HG02588 (cell line): ENCODE results near the gene TNFSF12.

Experiments
- ATAC-seq: cut with Tn5 transposase; IDR thresholded peaks from one replicate; pipeline ENCODE4 v1.9.1; 2021; ENCODE audit warnings: mild to moderate bottlenecking, moderate library complexity; ENCODE audit not compliant: unreplicated experiment

The TNFSF12 gene, protein sequence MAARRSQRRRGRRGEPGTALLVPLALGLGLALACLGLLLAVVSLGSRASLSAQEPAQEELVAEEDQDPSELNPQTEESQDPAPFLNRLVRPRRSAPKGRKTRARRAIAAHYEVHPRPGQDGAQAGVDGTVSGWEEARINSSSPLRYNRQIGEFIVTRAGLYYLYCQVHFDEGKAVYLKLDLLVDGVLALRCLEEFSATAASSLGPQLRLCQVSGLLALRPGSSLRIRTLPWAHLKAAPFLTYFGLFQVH

GRCh38 chr17:7548585-7549400 is at the start of gene TNFSF12:
Gene TNFSF12, plus strand, starts transcription at chr17:7549058. Its CDS starts 96 bp downstream, at chr17:7549154.
- ATAC-seq, result no peak

GRCh38 chr17:7499161-7499560 is 49.7 kb upstream of the TNFSF12 start:
- ATAC-seq, result no peak

DNA sequence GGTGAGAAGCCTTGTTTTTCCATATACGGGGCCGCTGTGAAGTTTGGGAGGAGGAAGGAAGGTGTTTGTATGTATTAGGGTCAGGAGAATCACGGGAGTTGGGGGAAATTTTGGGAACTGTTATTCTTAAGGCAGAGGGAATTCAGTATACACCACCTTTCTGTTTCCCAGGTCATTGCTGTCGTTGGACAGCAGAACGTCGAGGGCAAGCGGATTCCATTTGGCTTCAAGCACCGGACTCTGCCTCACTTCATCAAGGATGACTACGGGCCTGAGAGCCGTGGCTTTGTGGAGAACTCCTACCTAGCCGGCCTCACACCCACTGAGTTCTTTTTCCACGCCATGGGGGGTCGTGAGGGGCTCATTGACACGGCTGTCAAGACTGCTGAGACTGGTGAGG is 47.1 kb upstream of the TNFSF12 start:
- ATAC-seq, result no peak

GRCh38 chr17:7502171-7502847 is 46.5 kb upstream of the TNFSF12 start:
- ATAC-seq, result no peak

DNA sequence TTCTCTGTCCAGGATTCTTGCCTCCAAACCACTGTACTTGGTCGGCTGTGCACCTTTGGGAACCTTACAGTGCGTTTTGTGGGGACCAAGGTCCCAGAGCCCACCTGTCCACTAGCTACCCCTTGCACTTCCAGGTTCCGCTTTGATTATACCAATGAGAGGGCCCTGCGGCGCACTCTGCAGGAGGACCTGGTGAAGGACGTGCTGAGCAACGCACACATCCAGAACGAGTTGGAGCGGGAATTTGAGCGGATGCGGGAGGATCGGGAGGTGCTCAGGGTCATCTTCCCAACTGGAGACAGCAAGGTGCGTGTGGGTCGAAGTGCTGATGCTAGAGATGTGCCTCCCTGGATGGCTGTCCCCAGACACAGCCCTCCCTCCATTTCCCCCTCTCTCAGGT is 45.9 kb upstream of the TNFSF12 start:
- ATAC-seq, result no peak

GRCh38 chr17:7503521-7503920 is 45.3 kb upstream of the TNFSF12 start:
- no peak for ATAC-seq

GRCh38 chr17:7508145-7508544 is 40.7 kb upstream of the TNFSF12 start:
- ATAC-seq, result no peak

GRCh38 chr17:7508846-7509245 is 40.0 kb upstream of the TNFSF12 start:
- ATAC-seq, result no peak

- no peak for ATAC-seq
These were observed 38.9 kb upstream of the TNFSF12 start for GRCh38 chr17:7509937-7510336.

GRCh38 chr17:7511108-7511507 is 37.8 kb upstream of the TNFSF12 start:
- no peak for ATAC-seq

- ATAC-seq, result no peak
These were observed 36.8 kb upstream of the TNFSF12 start for GRCh38 chr17:7512105-7512504.

- no peak for ATAC-seq
These were observed 35.9 kb upstream of the TNFSF12 start for GRCh38 chr17:7512824-7513540.

DNA sequence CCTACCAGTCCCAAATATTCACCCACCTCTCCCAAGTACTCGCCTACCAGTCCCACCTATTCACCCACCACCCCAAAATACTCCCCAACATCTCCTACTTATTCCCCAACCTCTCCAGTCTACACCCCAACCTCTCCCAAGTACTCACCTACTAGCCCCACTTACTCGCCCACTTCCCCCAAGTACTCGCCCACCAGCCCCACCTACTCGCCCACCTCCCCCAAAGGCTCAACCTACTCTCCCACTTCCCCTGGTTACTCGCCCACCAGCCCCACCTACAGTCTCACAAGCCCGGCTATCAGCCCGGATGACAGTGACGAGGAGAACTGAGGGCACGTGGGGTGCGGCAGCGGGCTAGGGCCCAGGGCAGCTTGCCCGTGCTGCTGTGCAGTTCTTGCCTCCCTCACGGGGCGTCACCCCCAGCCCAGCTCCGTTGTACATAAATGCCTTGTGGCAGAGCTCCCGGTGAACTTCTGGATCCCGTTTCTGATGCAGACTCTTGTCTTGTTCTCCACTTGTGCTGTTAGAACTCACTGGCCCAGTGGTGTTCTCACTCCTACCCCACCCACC is 34.9 kb upstream of the TNFSF12 start:
- no peak for ATAC-seq

- no peak for ATAC-seq
These were observed 32.8 kb upstream of the TNFSF12 start for GRCh38 chr17:7515911-7516610.

- ATAC-seq, result no peak
These were observed 25.8 kb upstream of the TNFSF12 start for GRCh38 chr17:7523033-7523432.

DNA sequence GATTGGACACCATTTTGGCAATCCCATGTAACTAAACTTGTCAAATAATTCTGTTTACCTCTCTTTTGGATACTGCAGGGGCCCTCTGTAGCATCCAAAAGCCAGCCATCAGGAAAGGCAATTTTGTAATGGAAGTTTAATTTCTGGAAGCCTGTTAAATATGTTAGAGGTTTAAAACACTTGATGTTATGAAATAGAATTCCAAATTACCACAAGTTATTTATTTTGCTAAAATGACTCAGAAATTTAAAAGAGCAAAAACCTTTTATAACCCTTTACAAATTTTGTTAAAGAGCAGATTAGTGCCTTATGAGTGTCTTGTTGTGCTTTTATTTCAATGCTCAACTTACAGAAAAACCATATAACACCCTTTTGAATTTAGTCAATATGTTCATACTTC is 20.0 kb upstream of the TNFSF12 start:
- no peak for ATAC-seq

DNA sequence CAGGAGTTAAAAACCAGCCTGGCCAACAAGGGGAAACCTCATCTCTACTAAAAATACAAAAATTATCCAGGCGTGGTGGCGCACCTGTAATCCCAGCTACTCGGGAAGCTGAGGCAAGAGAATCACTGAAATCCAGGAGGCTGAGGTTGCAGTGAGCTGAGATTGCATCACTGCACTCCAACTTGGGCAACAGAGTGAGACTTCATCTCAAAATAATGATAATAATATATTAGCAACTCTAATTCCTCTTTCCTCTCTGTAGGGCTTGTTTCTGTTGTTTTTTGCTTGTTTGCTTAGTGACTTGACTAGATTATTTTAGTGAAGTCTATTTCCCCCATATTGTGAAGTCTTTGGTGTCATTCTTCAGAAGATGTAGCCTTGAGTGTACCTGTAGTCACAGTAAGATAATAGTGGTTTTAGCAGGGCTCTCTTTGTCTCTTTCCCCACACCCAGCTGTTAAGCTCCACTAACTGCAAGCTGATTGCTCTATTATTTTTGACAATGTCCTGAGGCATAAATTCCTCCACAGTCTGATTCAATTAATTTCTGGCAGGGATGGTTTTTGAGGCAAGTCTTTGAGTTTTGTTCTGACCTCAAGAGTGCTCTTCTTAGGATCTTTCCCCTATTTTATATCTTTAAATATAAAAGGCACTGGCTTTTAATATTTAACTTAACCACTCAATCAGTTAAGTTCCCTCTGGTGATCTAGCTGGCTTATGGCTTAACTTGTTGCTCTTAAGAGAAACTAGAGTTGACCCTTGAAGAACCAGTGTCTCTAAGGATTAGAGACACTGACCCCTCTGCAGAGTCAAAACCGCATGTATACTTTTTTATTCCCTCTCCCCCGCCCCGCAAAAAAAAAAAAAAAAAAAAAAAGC is 18.6 kb upstream of the TNFSF12 start:
- no peak for ATAC-seq

DNA sequence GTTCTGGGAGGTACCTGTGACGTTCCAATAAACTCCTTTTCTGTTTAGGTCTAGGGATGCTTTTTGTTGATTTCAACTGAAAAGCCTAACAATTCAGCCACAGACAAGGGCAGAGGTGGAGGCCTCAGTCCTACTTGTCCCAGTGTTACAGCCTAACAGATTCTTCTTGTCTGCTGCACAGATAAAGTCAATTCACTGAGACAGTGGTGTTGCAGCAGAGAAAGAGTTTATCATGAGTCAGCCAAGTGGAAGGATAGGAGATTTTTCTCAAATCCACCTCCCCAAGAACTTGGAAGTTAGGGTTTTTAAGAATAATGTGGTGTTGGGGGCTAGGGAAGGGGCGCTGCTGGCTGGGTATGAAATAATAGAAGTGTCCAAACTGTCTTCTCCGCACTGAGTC is 10.8 kb upstream of the TNFSF12 start:
- ATAC-seq, result no peak

- no peak for ATAC-seq
These were observed 9.8 kb upstream of the TNFSF12 start for GRCh38 chr17:7538891-7539545.
